ENCODE results near the gene MYL5. TPM values are rescaled to one million over a fixed set of nuclear protein-coding genes. Genes with fewer than 3 reads are reported as not detected.
"Not testable (repeated sequence)": the region's sequence is repeated elsewhere in the genome, so short reads cannot be mapped to it uniquely, and the experiment has no call there.

Gene MYL5
- polyA plus RNA-seq, 3 donors: 17.9 to 22.9 (median 21.7) TPM

DNA sequence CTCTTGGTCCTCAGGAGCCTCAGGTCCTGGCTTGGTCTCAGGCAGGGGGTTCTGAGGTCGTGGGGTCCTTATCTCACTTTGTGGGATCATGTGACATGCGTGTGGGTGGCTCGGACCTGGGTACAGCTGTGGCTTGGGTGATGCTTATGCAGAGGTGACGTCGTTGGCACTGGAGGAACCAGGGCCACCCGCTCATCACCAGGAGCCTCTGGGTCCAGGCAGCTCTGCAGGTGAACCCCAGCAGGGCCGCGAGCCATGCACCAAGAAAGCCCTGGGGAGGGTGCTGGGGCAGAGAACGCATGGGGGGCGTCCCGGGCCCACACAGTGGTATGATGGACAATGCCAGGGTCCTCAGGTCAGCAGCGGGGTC, 9.0 kb upstream of the MYL5 start:
- no peak for DNase-seq (ENCODE audit: extremely low read depth in 1 of 11, low read depth in 9 of 11, low spot score in 4 of 11)

GRCh38 chr4:665751-666435, 8.4 kb upstream of the MYL5 start:
- no peak for DNase-seq (ENCODE audit: extremely low read depth in 1 of 11, low read depth in 9 of 11, low spot score in 4 of 11)

DNA sequence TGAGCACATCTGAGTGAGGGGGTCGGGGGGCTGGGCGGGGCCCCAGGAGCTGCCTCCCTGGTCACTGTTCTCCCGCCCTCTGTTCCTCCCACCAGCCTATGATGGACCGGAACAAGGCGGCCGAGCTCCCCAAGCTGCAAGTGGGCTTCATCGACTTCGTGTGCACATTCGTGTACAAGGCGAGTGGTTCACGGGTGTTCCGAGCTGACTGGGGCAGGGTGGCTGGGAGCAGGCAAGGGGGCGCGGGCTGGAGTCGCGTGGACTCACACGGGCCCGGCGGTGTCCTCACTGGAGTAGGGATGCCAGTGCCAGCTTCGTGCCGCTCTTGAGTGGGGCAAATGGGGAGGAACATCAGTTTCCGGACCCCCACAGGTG, 7.9 kb upstream of the MYL5 start:
- DNase-seq (ENCODE audit: extremely low read depth in 1 of 11, low read depth in 9 of 11, low spot score in 4 of 11): no peak

DNA sequence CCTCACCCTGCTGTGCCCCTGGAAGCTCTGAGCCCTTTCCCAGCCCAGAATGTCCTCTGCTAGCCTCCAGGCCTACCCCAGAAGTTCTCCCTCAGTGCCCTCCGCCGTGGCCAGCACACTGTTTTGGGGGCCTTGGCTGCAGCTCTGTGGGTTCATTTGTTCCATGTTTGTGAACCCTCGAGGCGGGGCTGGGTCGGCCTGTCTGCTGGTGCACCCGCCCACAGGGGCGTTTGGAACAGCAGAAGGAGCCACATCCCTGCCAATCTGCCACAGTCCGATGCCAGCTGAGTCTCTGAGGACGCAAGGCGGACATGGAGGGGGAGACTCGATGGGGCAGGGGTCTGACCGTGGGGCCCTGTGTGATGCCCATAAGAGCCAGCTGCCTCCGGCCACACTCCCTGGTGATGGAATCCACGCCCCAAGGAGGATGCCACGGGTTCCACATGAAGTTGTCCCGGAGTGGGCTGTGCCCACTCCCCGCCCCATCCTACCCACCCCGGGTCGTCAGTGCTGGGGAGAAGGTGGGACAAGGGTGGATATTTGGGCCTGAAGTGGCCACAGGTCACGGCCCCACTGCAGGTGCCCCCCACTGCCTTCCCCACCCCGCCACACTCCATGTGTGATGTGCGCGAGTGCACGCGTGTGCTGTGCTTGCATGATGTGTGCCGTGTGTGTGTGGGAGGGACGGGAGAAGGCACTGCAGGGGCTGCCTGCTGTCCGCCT, 7.4 kb upstream of the MYL5 start:
- DNase-seq (ENCODE audit: extremely low read depth in 1 of 11, low read depth in 9 of 11, low spot score in 4 of 11): no peak

DNA sequence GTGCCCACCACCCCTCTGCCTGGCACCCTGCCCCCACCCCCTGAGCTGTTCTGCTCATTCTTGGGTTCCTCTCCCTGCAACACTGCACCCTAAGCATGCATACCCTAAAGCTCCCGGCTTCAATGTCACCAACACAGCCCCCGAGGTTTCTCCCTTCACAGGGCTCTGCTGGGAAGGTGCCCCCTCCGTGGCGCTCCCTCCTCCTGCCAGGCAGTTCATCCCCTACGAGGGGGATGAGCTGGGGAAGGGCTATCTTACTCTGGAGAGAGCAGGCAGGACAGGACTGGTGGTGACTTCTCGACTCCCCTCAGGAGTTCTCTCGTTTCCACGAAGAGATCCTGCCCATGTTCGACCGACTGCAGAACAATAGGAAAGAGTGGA, 6.8 kb upstream of the MYL5 start:
- DNase-seq (ENCODE audit: extremely low read depth in 1 of 11, low read depth in 9 of 11, low spot score in 4 of 11): no peak

DNA sequence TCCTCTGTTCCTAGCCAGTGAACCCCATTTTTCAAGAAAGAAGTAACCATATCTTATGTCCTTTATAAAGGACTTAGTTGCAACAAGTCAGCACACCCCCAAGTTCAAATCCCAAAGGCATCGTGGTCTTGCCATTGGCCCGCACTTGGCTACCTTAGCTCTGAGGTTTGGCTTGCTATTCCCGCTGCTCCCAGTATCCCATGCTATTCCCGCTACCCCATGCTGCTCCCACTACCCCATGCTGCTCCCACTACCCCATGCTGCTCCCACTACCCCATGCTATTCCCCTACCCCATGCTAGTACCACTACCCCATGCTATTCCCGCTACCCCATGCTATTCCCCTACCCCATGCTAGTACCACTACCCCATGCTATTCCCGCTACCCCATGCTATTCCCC, 6.1 kb upstream of the MYL5 start:
- DNase-seq (ENCODE audit: extremely low read depth in 1 of 11, low read depth in 9 of 11, low spot score in 4 of 11): not testable (repeated sequence)

GRCh38 chr4:669806-670559, 4.4 kb upstream of the MYL5 start:
- not testable (repeated sequence) for DNase-seq (ENCODE audit: extremely low read depth in 1 of 11, low read depth in 9 of 11, low spot score in 4 of 11)

DNA sequence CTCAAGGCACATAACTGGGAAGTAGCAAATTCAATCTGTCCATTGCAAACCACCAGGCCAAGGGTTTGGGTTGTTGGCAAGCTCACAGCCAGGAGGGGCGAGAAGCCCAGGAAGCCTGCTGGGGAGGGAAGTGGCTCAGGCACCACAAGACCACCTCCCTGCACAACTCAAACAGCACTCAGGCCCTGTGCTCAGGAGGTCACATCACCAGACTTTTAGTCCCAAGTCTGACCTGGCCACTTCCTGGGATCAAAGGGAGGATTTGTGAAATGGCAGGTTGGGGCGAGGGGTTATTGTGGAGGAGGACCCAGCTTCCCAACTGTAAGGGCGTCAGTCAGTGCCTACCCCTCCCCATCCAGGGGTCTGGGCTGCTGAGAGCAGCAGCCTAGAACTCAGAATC, 2.6 kb upstream of the MYL5 start:
- DNase-seq (ENCODE audit: extremely low read depth in 1 of 11, low read depth in 9 of 11, low spot score in 4 of 11): no peak

- no peak for DNase-seq (ENCODE audit: extremely low read depth in 1 of 11, low read depth in 9 of 11, low spot score in 4 of 11)
Measured at GRCh38 chr4:673349-674091, 822 bp upstream of the MYL5 start.

GRCh38 chr4:675036-675882, 917 bp downstream of the MYL5 start:
- DNase-seq (ENCODE audit: extremely low read depth in 1 of 11, low read depth in 9 of 11, low spot score in 4 of 11): no peak

GRCh38 chr4:675980-676870, 1.9 kb downstream of the MYL5 start:
- DNase-seq (ENCODE audit: extremely low read depth in 1 of 11, low read depth in 9 of 11, low spot score in 4 of 11): no peak

GRCh38 chr4:676871-677235, 2.5 kb downstream of the MYL5 start:
- DNase-seq (ENCODE audit: extremely low read depth in 1 of 11, low read depth in 9 of 11, low spot score in 4 of 11): no peak

DNA sequence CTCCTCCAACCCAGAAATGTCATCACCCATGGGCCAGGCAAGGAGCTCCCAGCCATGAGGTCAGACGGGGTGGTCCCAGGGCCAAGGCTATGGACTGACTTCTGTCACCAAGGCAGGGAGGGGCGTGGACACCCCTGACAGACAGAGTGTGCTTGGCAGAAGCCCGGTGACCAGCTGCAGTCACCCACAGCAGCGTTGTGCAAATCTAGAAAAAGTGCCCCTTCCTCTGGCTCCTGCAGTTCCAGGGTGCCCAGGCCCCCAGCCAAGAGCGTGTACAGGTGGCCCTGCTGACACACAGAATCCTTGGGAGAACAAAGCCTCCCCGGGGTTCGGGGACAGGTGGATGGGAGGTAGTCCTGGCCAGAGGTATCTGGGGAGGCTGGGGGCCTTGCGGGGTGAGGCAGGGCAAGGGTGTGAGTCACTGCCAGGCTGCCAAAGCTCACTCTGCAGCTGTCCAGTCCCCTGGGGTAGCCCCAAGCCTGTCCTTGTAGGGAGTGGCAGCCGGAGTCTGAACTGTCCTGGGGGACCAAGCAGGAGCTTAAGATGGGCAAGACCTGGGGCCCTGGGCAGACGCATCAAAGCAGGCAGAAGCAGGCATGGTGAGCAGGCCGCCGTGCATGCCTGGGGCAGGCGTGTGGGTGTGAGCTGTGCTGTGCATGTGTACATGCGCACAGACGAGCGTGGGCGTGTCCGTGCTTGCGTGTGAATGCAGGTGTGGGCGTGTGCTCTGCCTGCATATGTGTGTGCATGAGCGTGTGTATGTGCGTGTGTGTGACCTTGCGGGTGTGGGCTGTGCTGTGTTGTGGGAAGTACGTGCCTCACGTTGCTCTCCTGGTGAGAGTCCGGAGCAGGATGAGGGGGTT, 3.3 kb downstream of the MYL5 start:
- DNase-seq (ENCODE audit: extremely low read depth in 1 of 11, low read depth in 9 of 11, low spot score in 4 of 11): no peak

- DNase-seq (ENCODE audit: extremely low read depth in 1 of 11, low read depth in 9 of 11, low spot score in 4 of 11): no peak
Measured at GRCh38 chr4:678331-679103, 4.2 kb downstream of the MYL5 start.

GRCh38 chr4:679104-679481, 4.8 kb downstream of the MYL5 start:
- no peak for DNase-seq (ENCODE audit: extremely low read depth in 1 of 11, low read depth in 9 of 11, low spot score in 4 of 11)

GRCh38 chr4:679629-680028, 5.3 kb downstream of the MYL5 start:
- no peak for DNase-seq (ENCODE audit: extremely low read depth in 1 of 11, low read depth in 9 of 11, low spot score in 4 of 11)
